Smooth muscle cell of the brain vasculature (primary cell): ENCODE data around the gene GLIPR1.
"Not testable (repeated sequence)": the region's sequence is repeated elsewhere in the genome, so short reads cannot be mapped to it uniquely, and the experiment has no call there.

Experiments used
- DNase-seq: peaks from one replicate; pipeline ENCODE4 v3.0.0-alpha.2; 2012; ENCODE audit warnings: low read depth, low spot score

GLIPR1 gene

DNA sequence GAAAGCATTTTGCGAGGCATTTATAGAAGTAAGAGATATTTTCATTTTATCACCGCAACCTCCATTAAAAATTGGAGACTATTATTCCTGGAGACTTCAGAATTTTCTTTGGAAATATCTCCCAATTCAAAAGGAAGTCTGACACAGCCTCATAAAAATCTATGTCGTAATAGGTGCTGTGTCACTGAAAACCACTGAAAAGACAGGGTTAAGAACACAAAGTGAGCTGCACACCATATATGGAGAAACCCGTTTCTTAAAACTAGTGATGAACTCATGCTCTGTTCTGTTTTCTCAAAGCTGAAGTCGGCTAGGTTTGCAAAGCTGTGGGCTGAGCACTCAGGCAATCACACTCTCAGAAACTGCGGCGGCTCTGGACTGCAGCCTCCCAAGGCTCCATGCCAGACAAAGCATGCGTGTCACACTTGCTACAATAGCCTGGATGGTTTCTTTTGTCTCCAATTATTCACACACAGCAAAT is at the start of gene GLIPR1:
Gene GLIPR1, plus strand, starts transcription at position 287 of the 481 bp plus-strand sequence. Its CDS starts 126 bp downstream, at position 413.
- peak; percentile 79 for DNase-seq

GRCh38 chr12:75432924-75433323 is 47.6 kb upstream of the GLIPR1 start:
- no peak for DNase-seq

- no peak for DNase-seq
Measured at GRCh38 chr12:75437564-75437963, 43.0 kb upstream of the GLIPR1 start.

DNA sequence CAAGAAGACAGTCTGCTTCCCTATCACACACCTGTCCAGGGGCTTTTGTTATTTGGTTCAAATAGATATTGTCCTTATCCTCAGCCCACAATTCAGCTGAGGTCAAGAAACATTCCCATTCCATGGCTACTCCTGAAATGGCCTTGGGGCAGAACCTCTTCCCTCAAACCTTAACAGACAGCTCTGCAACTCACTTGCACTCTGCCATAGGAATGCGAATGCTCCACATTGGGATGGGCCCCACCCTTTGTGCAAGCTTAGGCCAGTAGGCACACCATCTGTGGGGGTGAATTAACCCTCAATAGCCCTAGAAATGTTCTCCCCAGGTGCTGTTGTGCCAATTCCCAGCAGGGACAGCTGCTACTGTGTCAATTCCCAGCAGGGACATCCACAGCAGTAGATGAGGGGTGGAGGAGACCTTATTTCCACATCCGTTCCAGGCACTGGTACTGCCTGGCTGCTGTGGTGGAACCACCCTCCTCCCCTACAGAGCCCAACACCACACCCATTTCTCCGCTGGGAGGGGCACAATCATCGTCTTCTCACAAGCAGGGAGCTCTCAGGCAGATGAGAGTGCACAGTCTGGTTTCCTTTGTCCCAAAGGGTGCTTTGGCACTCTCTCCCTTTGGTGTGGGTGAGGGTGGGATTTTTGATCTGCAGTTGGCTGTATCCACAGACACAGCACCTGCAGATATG is 42.3 kb upstream of the GLIPR1 start:
- no peak for DNase-seq

DNA sequence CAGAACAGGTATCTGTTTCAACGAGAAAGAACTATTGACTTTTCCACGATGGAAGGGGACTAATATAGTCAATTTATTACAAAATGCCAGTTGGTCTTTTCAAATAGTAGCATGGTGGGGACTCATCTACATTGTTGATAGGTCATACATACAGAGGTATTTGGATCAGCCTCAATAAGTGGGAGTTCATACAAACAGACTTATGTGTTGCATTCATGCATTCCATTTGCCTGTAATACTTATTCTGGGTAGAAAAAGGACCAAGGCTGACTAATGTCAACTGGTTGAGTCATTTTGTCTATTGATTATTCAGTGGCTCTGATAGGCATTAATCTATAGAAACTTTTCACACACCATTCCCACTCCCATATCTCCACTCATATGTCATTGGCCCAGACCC is 41.5 kb upstream of the GLIPR1 start:
- DNase-seq: no peak

GRCh38 chr12:75439930-75440329 is 40.6 kb upstream of the GLIPR1 start:
- no peak for DNase-seq

- DNase-seq: not testable (repeated sequence)
Measured at GRCh38 chr12:75441687-75442449, 38.7 kb upstream of the GLIPR1 start.

DNA sequence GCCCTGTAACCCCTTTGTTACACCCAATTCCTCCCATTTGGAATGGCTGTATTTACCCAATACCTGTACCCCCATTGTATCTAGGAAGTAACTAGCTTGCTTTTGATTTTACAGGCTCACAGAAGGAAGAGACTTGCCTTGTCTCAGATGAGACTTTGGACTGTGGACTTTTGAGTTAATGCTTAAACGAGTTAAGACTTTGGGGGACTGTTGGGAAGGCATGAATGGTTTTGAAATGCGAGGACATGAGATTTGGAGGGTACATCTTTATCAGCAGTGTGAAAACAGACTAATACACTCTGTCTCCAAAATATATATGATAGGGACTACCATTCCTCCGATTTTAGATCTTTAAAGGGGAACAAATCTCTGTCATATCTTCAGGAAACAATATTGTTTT is 38.1 kb upstream of the GLIPR1 start:
- DNase-seq: not testable (repeated sequence)

GRCh38 chr12:75443709-75444108 is 36.8 kb upstream of the GLIPR1 start:
- DNase-seq: no peak

DNA sequence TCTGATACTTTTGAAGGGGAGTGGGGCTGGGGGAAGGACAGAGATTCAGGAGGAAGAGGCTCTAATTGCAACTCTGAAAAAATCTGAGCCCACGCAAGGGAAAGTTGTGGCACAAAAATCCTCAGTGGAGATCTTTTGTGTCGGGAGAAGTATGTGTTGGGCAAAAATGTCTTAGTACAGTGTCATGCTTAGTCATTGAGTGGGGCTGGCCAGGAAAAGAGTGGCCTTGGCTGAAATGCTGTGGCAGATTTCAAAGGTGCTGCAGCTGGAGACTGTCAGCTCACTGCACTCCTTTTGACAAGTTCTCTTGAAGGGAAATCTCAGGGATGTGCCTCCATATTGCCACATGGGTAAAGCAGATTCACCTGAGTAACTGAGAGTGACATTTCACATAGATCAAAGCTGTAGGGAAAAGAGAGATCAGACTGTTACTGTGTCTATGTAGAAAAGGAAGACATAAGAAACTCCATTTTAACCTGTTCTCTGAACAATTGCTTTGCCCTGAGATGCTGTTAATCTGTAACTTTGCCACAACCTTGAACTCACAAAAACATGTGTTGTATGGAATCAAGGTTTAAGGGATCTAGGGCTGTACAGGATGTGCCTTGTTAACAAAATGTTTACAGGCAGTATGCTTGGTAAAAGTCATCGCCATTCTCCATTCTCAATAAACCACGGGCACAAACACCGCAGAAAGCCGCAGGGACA is 36.0 kb upstream of the GLIPR1 start:
- no peak for DNase-seq

DNA sequence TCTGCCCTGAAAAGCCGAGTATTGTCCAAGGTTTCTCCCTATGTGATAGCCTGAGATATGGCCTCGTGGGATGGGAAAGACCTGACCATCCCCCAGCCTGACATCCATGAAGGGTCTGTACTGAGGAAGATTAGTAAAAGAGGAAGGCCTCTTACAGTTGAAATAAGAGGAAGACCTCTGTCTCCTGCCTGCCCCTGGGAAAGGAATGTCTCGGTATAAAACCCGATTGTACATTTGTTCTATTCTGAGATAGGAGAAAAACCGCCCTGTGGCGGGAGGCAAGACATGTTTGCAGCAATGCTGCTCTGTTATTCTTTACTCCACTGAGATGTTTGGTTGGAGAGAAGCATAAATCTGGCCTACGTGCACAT is 35.4 kb upstream of the GLIPR1 start:
- DNase-seq: not testable (repeated sequence)

DNA sequence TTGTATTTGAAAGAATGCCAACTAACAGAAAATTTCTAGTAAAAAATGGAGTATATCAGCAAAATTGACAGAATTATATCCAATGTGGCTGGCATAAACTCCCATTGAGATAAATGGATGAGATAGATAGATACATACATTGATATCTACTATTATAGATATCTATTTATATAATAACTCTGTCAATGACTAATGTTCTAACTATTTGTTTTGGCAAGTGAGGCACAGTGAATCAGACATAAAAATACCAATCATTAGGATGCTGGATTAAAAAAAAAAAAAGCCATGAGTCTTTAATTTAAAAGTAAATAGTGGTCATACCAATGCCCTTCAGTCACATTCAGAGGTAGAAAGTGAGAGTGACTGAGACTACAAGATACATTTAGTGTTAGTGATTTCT is 33.7 kb upstream of the GLIPR1 start:
- DNase-seq: no peak

DNA sequence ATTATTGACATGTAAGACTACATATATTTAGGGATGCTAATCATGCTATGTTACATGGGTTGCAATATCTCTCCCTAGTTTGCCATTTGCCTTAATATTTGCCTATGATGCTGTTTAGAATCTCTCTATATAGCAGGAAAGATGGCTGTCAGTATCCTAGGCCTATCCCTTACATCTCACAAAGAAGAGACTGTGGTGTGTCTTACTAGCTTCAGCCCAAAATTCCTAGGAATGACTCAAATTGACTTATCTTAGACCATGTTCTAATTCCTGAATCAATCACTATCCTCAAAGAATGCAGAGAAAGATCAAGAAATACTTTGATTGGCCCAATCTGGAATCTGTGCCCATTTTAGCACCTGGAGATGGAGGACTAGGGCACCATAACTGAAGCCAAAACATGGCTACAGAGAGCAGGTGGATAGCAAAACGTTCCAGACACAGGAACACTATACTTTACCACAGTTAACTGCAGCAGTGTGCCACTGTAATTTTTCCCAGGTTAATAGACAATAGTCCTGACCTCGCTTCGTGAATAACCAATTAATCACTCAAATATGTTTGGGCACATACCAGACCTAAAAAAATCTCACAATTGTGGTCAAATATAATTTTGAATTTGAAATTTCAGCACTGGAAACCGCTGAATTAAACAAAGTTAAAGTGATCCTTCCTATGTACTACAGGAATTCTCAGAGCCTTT is 32.7 kb upstream of the GLIPR1 start:
- no peak for DNase-seq

GRCh38 chr12:75452675-75453330 is 27.8 kb upstream of the GLIPR1 start:
- no peak for DNase-seq

GRCh38 chr12:75455839-75456238 is 24.7 kb upstream of the GLIPR1 start:
- DNase-seq: no peak

DNA sequence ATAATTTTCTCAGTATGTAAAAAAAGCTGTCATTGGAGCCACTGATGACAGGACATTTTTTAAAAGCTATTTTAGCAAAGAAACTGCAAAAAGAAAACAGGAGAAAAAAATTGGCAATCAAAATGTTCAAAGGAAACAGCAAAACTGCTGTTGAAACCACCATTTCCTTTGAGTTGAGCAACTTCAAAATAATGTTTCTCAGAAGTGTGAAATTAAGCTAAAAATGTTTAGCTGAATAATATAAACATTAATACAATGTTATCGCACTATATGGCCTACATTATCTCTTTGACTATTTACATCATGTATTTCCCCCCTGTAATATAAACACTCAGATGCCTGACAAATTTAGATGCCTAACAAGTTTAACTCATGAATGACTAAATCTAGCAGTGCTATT is 23.4 kb upstream of the GLIPR1 start:
- no peak for DNase-seq

GRCh38 chr12:75457866-75458265 is 22.7 kb upstream of the GLIPR1 start:
- not testable (repeated sequence) for DNase-seq

DNA sequence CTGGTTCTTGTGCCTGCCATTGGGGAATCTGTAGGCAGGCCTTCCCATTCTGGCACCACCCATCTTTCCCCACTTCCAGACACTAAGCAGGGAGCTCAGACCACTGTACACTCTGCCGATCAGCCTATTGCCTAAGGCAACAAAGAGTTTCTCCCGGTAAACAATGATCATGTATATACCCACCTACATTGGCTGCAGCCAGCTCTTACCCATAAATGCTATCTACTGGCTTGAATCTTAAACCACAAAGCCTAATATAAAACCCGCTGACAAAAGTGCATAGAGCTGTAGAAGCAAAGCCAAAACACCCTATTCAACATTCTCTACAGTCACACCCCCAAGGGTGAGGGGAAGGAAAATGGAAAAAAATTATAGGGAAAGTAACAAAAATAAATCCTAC is 20.8 kb upstream of the GLIPR1 start:
- no peak for DNase-seq

- DNase-seq: no peak
Measured at GRCh38 chr12:75460204-75460603, 20.4 kb upstream of the GLIPR1 start.

GRCh38 chr12:75471902-75472890 is 8.4 kb upstream of the GLIPR1 start:
- DNase-seq: no peak
